ENCODE data around the gene C14orf119. TPM values are rescaled to one million over a fixed set of nuclear protein-coding genes. Genes with fewer than 3 reads are reported as not detected.

Gene C14orf119
- polyA plus RNA-seq, 1 donor: 42.4 TPM

Other genes starting within 250 kb of the C14orf119 start
- 41.4 TPM for gene LRP10, start 223.8 kb upstream of the C14orf119 start, polyA plus RNA-seq (ENCODE audit: insufficient read length)
- gene REM2, start 212.3 kb upstream of the C14orf119 start, polyA plus RNA-seq (ENCODE audit: insufficient read length): 0.23 TPM
- gene RBM23, start 176.4 kb upstream of the C14orf119 start, polyA plus RNA-seq (ENCODE audit: insufficient read length): 55.8 TPM
- 66.8 TPM for gene PRMT5, start 166.1 kb upstream of the C14orf119 start, polyA plus RNA-seq (ENCODE audit: insufficient read length)
- gene HAUS4, start 138.4 kb upstream of the C14orf119 start, polyA plus RNA-seq (ENCODE audit: insufficient read length): 32.7 TPM
- gene AJUBA, start 113.0 kb upstream of the C14orf119 start, polyA plus RNA-seq (ENCODE audit: insufficient read length): 57.8 TPM
- 11.6 TPM for gene C14orf93, start 85.4 kb upstream of the C14orf119 start, polyA plus RNA-seq (ENCODE audit: insufficient read length)
- gene PSMB5, start 60.6 kb upstream of the C14orf119 start, polyA plus RNA-seq (ENCODE audit: insufficient read length): 228 TPM
- gene PSMB11, start 53.3 kb upstream of the C14orf119 start, polyA plus RNA-seq (ENCODE audit: insufficient read length): not detected
- 4.0 TPM for gene CDH24, start 38.0 kb upstream of the C14orf119 start, polyA plus RNA-seq (ENCODE audit: insufficient read length)
- 143 TPM for gene ACIN1, start 369 bp upstream of the C14orf119 start, polyA plus RNA-seq (ENCODE audit: insufficient read length)
- not detected for gene CIROP, start 9.5 kb downstream of the C14orf119 start, polyA plus RNA-seq (ENCODE audit: insufficient read length)
- not detected for gene CEBPE, start 23.8 kb downstream of the C14orf119 start, polyA plus RNA-seq (ENCODE audit: insufficient read length)
- 5.6 TPM for gene SLC7A8, start 88.2 kb downstream of the C14orf119 start, polyA plus RNA-seq (ENCODE audit: insufficient read length)
- gene RNF212B, start 142.4 kb downstream of the C14orf119 start, polyA plus RNA-seq (ENCODE audit: insufficient read length): 0.62 TPM
- 11.2 TPM for gene HOMEZ, start 190.6 kb downstream of the C14orf119 start, polyA plus RNA-seq (ENCODE audit: insufficient read length)
- gene PPP1R3E, start 207.4 kb downstream of the C14orf119 start, polyA plus RNA-seq (ENCODE audit: insufficient read length): 16.8 TPM
- 35.6 TPM for gene BCL2L2, start 211.3 kb downstream of the C14orf119 start, polyA plus RNA-seq (ENCODE audit: insufficient read length)
- gene PABPN1, start 226.0 kb downstream of the C14orf119 start, polyA plus RNA-seq (ENCODE audit: insufficient read length): 112 TPM